Pancreas (tissue), 10 donors: ENCODE measurements around the gene RAB3IP. TPM values are rescaled to one million over a fixed set of nuclear protein-coding genes. Genes with fewer than 3 reads are reported as not detected.
"Not testable (repeated sequence)": the region's sequence is repeated elsewhere in the genome, so short reads cannot be mapped to it uniquely, and the experiment has no call there.

Source experiments
- ATAC-seq, 4 donors: fragments of 200-7000 bp; cut with Tn5 transposase; one replicate each; pipeline versions ENCODE4 v1.8.0 to v1.9.1; 2020; ENCODE audit warnings: mild to moderate bottlenecking in 4 of 4, moderate library complexity in 4 of 4
- DNase-seq, 6 donors: peaks; one replicate each; pipeline ENCODE4 v3.0.0-alpha.2; 2020
- FAIRE-seq: peaks from 2 replicates; lab custom pipeline; 2012; peaks lifted over from hg19 to GRCh38; lab: Jason Lieb, UNC
- H3K27ac ChIP-seq, 4 donors: fragments of 200-600 bp; sonication (generic); 1 replicate in 3 of 4; 2 replicates in 1 of 4; pipeline versions ENCODE4 v1.5.0 to v1.8.0; 2020
- H3K27me3 ChIP-seq, 4 donors: fragments of 200-600 bp; one replicate each; pipeline ENCODE4 v1.8.0; 2021
- H3K36me3 ChIP-seq, 3 donors: fragments of 200-600 bp; sonication (generic) in 1 of 3; one replicate each; pipeline versions ENCODE4 v1.5.0 to v1.8.0; 2020 to 2021
- H3K4me1 ChIP-seq, 3 donors: fragments of 200-600 bp; one replicate each; pipeline ENCODE4 v1.8.0; 2021
- H3K4me3 ChIP-seq, 4 donors: fragments of 200-600 bp; sonication (generic) in 2 of 4; one replicate each; pipeline versions ENCODE4 v1.5.0 to v1.8.0; 2020 to 2021
- H3K9me3 ChIP-seq, 4 donors: fragments of 200-600 bp; one replicate each; pipeline ENCODE4 v1.8.0; 2021
- WGBS, 2 donors: extraction: QIAGEN DNeasy Blood & Tissue Kit; methylation state at CpG; one replicate each; pipeline ENCODE4 v1.1.7; 2013; 5-methylcytosine and 5-hydroxymethylcytosine counted together
- intact Hi-C, 3 donors: fragments of 100-400 bp; cut with DNase I; formaldehyde crosslinking; loops; one replicate each; pipeline versions ENCODE4 v1.11.1 to v1.14.2; 2022
- polyA plus RNA-seq, 2 donors: library from polyadenylated mRNA; stranded (reverse); fragments of 200-250 nt; gene quantifications; one replicate each; pipeline ENCODE4 v1.2.3, GENCODE V29; 2013
- total RNA-seq, 6 donors: library from RNA; stranded (reverse); fragmentation: NEBNext Ultra II Directional in 4 of 6; extraction: Animal tissue kit (Norgen Biotek cat#: 25700) in 4 of 6; gene quantifications; one replicate each; pipeline versions ENCODE4 v1.2.1 to v1.2.4, GENCODE V29; 2021 to 2023
- TF ChIP-seq, protein P1 (sequence below), 4 donors: fragments of 200-600 bp; sonication (generic) in 3 of 4; IDR thresholded peaks; one replicate each; pipeline versions ENCODE4 v1.5.0 to v1.8.0; 2021; ENCODE audit warnings: antibody characterized with exemption in 4 of 4
- donor health status: healthy with polysubstance abuse.
- donor health status: DM: no; HTN: no; CAD: no; lungs with moderate emphysema.
- donor health status: DM: no; HTN: no; CAD: no.
- donor health status: control.
- donor health status: control.
- donor health status: Bipolar disorder and iron deficiency.
- donor health status: DM: yes; HTN: yes; CAD: no.
- donor health status: DM: no; HTN: no; CAD: no.
- donor health status: DM: no; HTN: no; CAD: no.
- donor health status: DM: yes; HTN: yes; CAD: no.

The RAB3IP gene
- total and polyA plus RNA-seq, 8 donors, result 19.4 to 38.0 (median 28.1) TPM

GRCh38 chr12:69755302-69755701, 16.6 kb downstream of the RAB3IP start:
- FAIRE-seq (no peak), ATAC-seq (no peak), DNase-seq (no peak)
- TF ChIP-seq, protein P1, sequence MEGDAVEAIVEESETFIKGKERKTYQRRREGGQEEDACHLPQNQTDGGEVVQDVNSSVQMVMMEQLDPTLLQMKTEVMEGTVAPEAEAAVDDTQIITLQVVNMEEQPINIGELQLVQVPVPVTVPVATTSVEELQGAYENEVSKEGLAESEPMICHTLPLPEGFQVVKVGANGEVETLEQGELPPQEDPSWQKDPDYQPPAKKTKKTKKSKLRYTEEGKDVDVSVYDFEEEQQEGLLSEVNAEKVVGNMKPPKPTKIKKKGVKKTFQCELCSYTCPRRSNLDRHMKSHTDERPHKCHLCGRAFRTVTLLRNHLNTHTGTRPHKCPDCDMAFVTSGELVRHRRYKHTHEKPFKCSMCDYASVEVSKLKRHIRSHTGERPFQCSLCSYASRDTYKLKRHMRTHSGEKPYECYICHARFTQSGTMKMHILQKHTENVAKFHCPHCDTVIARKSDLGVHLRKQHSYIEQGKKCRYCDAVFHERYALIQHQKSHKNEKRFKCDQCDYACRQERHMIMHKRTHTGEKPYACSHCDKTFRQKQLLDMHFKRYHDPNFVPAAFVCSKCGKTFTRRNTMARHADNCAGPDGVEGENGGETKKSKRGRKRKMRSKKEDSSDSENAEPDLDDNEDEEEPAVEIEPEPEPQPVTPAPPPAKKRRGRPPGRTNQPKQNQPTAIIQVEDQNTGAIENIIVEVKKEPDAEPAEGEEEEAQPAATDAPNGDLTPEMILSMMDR (IDR thresholded peaks at IDR 0.05), result no peak
- no peaks in the 10 kb centered on the region for H3K4me1 ChIP-seq
- no peak overlapping the region for H3K4me3 ChIP-seq
- 92 to 95% methylated on average over 5 of the region's 5 CpGs for WGBS, 2 donors
- H3K27ac ChIP-seq, result no peak overlapping the region
- intact Hi-C loops, result no loop called here
- H3K36me3 ChIP-seq, result peaks cover 0 to 19% (median 5%) of the 10 kb centered on the region in 3 donors
- H3K9me3 ChIP-seq, result no peaks in the 10 kb centered on the region
- H3K27me3 ChIP-seq, result no peaks in the 10 kb centered on the region

GRCh38 chr12:69756088-69756755, 17.6 kb downstream of the RAB3IP start:
- 94 to 96% methylated on average over 6 of the region's 6 CpGs for WGBS, 2 donors
- Histone ChIP-seq H3K36me3 (peaks cover 0 to 19% (median 5%) of the 10 kb centered on the region in 3 donors), H3K9me3 (no peaks in the 10 kb centered on the region), H3K27ac (no peak overlapping the region), H3K27me3 (no peaks in the 10 kb centered on the region), H3K4me3 (no peak overlapping the region), H3K4me1 (no peaks in the 10 kb centered on the region)
- no peak for FAIRE-seq
- ATAC-seq, result no peak
- no peak for DNase-seq
- TF ChIP-seq, protein P1 (IDR thresholded peaks at IDR 0.05), result no peak
- intact Hi-C loops, result no loop called here

DNA sequence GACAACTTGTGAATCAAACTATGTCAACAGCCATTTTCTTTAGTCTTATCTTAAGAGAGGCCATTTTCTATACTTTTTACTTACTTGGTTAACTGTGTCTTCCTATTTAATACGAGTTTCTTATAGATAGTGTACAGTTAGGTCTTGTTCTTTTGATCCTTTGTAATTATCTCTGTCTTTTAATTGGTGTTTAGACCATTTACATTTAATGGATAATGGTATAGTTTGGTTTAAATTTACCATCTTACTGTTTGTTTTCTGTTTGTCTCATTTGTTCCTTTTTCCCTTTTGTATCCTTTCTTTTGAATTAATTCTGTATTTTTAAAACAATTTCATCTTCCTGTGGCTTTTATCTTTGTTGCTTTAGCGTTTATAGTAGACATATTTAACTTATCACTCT, 19.4 kb downstream of the RAB3IP start:
- Histone ChIP-seq H3K27ac (no peak overlapping the region), H3K36me3 (peaks cover 0 to 19% (median 5%) of the 10 kb centered on the region in 3 donors), H3K4me3 (no peak overlapping the region), H3K27me3 (no peaks in the 10 kb centered on the region), H3K4me1 (no peaks in the 10 kb centered on the region), H3K9me3 (no peaks in the 10 kb centered on the region)
- intact Hi-C loops, result no loop called here
- TF ChIP-seq, protein P1 (IDR thresholded peaks at IDR 0.05), result no peak
- ATAC-seq (no peak), FAIRE-seq (no peak), DNase-seq (no peak)
- 93 to 100% methylated on average over 2 of the region's 2 CpGs for WGBS, 2 donors

GRCh38 chr12:69759581-69759980, 20.9 kb downstream of the RAB3IP start:
- H3K27ac ChIP-seq, H3K9me3 ChIP-seq, H3K27me3 ChIP-seq, FAIRE-seq, intact Hi-C loops, ATAC-seq, H3K4me3 ChIP-seq, H3K4me1 ChIP-seq: not testable (repeated sequence)
- peak in 2 of 6 donors; percentile 14 to 50 for DNase-seq
- 96% methylated on average over 16 to 39 of the region's 39 CpGs for WGBS, 2 donors
- peaks cover 0 to 23% (median 5%) of the 10 kb centered on the region in 3 donors for H3K36me3 ChIP-seq

DNA sequence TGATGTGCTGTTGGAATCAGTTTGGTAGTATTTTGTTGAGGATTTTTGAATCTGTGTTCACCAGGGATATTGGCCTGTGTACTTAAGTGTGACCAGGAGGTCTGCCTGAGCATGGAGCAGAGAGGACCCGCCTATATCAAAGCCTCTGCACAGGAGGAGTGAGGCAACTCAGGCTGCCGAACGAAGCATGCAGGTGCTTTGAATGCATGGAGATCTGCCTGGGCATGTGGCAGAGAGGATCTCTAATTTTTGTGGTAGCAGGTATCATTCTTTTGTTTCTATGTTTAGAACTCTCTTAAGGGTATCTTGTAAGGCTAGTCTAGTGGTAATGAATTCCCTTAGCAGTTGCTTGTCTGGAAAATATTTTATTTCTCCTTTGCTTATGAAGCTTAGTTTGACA, 26.9 kb downstream of the RAB3IP start:
- intact Hi-C loops, result no loop called here
- Histone ChIP-seq H3K36me3 (peaks cover 3 to 37% (median 10%) of the 10 kb centered on the region in 3 donors), H3K27ac (no peak overlapping the region), H3K4me1 (no peaks in the 10 kb centered on the region), H3K27me3 (no peaks in the 10 kb centered on the region), H3K4me3 (no peak overlapping the region), H3K9me3 (peaks cover 0 to 3% (median 0%) of the 10 kb centered on the region in 4 donors)
- DNase-seq, result no peak
- 98 to 99% methylated on average over 3 of the region's 3 CpGs for WGBS, 2 donors
- TF ChIP-seq, protein P1 (IDR thresholded peaks at IDR 0.05), result no peak
- ATAC-seq, result no peak
- no peak for FAIRE-seq
